ENCODE data around the gene ANKRD45. TPM values are rescaled to one million over a fixed set of nuclear protein-coding genes. Genes with fewer than 3 reads are reported as not detected.
A peak's percentile ranks its signal among the peaks of the same experiment; 100 is the strongest.
"Not testable (repeated sequence)": the region's sequence is repeated elsewhere in the genome, so short reads cannot be mapped to it uniquely, and the experiment has no call there.

ANKRD45 gene
- polyA plus RNA-seq, 1 experiment, result 0.29 TPM

DNA sequence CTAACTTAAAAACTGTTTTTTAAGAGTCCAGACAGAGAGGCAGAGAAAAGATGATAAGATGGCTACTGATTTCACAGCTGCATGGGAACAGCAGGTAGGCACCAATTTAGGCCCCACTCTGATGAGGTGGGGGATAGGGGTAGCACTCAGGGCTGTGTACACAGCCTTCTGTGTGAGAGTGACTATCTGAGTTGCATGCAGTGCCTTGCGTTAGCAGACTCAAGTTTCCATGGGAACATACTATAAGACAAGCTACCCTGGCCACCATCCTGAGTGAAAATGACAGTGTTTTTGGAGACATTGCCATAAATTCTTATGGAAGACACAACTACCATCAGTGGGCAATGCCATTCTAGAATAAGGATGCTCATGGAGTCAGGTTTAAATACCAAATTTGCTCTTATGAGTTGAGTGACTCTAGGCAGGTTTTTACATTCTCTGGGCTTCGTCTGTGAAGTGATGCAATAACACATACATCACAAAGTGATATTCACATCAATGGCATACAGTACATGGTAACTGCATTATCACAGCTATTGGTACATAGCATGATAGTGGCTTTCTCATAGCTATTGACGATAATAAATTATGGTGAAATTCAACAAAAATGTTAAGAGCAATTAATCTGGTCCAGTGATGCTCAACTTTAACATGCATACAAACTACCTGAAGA is 97.3 kb downstream of the ANKRD45 start:
- H3K27ac ChIP-seq (ENCODE audit: low read depth, low read length), result no peak overlapping the region
- CTCF ChIA-PET, result no interaction called here
- POLR2A ChIA-PET, result no interaction called here
- H3K4me3 ChIP-seq (ENCODE audit: low read depth, low read length), result no peak overlapping the region
- H3K27me3 ChIP-seq (ENCODE audit: control insufficient read depth, insufficient read depth, low read length), result no peaks in the 10 kb centered on the region
- DNase-seq (ENCODE audit: low read depth, low spot score), result no peak
- TF ChIP-seq, protein P1, sequence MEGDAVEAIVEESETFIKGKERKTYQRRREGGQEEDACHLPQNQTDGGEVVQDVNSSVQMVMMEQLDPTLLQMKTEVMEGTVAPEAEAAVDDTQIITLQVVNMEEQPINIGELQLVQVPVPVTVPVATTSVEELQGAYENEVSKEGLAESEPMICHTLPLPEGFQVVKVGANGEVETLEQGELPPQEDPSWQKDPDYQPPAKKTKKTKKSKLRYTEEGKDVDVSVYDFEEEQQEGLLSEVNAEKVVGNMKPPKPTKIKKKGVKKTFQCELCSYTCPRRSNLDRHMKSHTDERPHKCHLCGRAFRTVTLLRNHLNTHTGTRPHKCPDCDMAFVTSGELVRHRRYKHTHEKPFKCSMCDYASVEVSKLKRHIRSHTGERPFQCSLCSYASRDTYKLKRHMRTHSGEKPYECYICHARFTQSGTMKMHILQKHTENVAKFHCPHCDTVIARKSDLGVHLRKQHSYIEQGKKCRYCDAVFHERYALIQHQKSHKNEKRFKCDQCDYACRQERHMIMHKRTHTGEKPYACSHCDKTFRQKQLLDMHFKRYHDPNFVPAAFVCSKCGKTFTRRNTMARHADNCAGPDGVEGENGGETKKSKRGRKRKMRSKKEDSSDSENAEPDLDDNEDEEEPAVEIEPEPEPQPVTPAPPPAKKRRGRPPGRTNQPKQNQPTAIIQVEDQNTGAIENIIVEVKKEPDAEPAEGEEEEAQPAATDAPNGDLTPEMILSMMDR (IDR thresholded peaks at IDR 0.05; ENCODE audit: low read depth, low read length), result no peak
- H3K9me3 ChIP-seq (ENCODE audit: control insufficient read depth, insufficient read depth, low read length), result no peaks in the 10 kb centered on the region

DNA sequence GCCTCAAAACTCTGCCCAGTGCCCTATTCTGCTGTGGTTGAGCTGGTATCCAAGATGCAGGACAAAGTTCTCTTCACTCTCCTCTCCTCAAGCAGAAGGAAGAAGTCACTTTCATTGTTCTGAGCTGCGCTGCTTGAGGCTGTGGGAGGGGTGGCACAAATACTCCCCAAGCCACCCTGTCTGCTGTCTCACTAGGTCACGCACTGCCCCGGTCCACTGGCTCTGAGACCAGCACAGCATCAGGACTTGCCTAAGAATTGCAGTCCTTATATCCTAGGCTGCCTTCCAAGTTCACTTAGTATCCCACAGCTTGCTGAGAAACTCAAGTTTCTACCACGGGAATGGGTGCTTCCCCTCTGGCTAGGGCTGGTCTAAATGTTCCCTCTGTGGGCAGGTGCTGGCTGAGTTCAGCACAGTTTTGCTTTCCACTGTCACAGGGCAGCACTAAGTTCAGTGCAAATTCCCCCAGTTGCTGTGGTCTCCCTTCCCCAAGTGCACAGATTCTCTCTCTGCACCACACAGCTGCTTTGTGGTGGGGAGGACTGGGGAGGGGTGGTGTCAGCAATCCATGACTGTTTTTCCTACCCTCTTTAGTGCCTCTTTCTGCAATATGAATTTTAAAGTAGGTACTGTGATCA is 99.2 kb downstream of the ANKRD45 start:
- H3K9me3 ChIP-seq (ENCODE audit: control insufficient read depth, insufficient read depth, low read length), result no peaks in the 10 kb centered on the region
- H3K27ac ChIP-seq (ENCODE audit: low read depth, low read length), result no peak overlapping the region
- DNase-seq (ENCODE audit: low read depth, low spot score), result no peak
- TF ChIP-seq, protein P1 (IDR thresholded peaks at IDR 0.05; ENCODE audit: low read depth, low read length), result no peak
- H3K27me3 ChIP-seq (ENCODE audit: control insufficient read depth, insufficient read depth, low read length), result no peaks in the 10 kb centered on the region
- ChIA-PET POLR2A (no interaction called here), CTCF (no interaction called here)
- no peak overlapping the region for H3K4me3 ChIP-seq (ENCODE audit: low read depth, low read length)

GRCh38 chr1:173568483-173568882 is 101.2 kb downstream of the ANKRD45 start:
- no peaks in the 10 kb centered on the region for H3K9me3 ChIP-seq (ENCODE audit: control insufficient read depth, insufficient read depth, low read length)
- DNase-seq (ENCODE audit: low read depth, low spot score), result no peak
- no peaks in the 10 kb centered on the region for H3K27me3 ChIP-seq (ENCODE audit: control insufficient read depth, insufficient read depth, low read length)
- H3K4me3 ChIP-seq (ENCODE audit: low read depth, low read length), result no peak overlapping the region
- TF ChIP-seq, protein P1 (IDR thresholded peaks at IDR 0.05; ENCODE audit: low read depth, low read length), result no peak
- ChIA-PET POLR2A (no interaction called here), CTCF (no interaction called here)
- no peak overlapping the region for H3K27ac ChIP-seq (ENCODE audit: low read depth, low read length)

GRCh38 chr1:173563846-173564245 is 105.8 kb downstream of the ANKRD45 start:
- H3K4me3 ChIP-seq (ENCODE audit: low read depth, low read length); H3K9me3 ChIP-seq (ENCODE audit: control insufficient read depth, insufficient read depth, low read length); H3K27ac ChIP-seq (ENCODE audit: low read depth, low read length); H3K27me3 ChIP-seq (ENCODE audit: control insufficient read depth, insufficient read depth, low read length); CTCF ChIA-PET; DNase-seq (ENCODE audit: low read depth, low spot score): not testable (repeated sequence)
- POLR2A ChIA-PET, result interaction anchor here (0.6 kb wide), 1 partner anchor 342 kb away, joined by 5 read pairs; no protein-coding TSS in a partner anchor

DNA sequence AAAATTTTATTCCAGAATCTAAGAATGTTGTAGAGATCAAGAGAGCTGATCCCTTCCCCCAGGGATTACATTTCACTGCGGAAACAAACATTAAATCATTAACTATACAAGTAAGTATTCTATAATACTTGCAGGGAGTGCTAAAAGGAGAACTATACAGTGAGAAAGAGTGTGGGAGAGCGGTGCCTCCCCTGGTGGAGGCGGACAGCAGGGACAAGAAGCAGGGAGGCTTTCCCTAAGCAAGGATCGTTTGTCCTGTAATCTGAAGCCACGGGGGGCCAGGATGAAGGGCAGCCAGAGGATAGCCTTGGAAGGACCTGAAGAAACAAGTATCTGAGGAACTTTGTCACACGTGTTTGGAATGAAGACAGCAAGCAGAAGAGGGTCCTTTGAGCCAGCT is 106.8 kb downstream of the ANKRD45 start:
- H3K27me3 ChIP-seq (ENCODE audit: control insufficient read depth, insufficient read depth, low read length), result no peaks in the 10 kb centered on the region
- no peak overlapping the region for H3K27ac ChIP-seq (ENCODE audit: low read depth, low read length)
- no peak overlapping the region for H3K4me3 ChIP-seq (ENCODE audit: low read depth, low read length)
- ChIA-PET POLR2A (no interaction called here), CTCF (no interaction called here)
- TF ChIP-seq, protein P1 (IDR thresholded peaks at IDR 0.05; ENCODE audit: low read depth, low read length), result peak; percentile 19; the same call in 1 of the 2 replicates
- no peak for DNase-seq (ENCODE audit: low read depth, low spot score)
- no peaks in the 10 kb centered on the region for H3K9me3 ChIP-seq (ENCODE audit: control insufficient read depth, insufficient read depth, low read length)
